GM12873 (cell line): ENCODE data around the gene RIMKLA.

Source experiments
- TF ChIP-seq, protein P1 (sequence below): IDR thresholded peaks from 2 replicates; pipeline ENCODE4 v1.5.1; 2012; ENCODE audit warnings: low read depth, mild to moderate bottlenecking, moderate library complexity, low read length, control low read depth; ENCODE audit not compliant: insufficient read depth; ENCODE audit errors: missing control alignments

Gene RIMKLA, protein sequence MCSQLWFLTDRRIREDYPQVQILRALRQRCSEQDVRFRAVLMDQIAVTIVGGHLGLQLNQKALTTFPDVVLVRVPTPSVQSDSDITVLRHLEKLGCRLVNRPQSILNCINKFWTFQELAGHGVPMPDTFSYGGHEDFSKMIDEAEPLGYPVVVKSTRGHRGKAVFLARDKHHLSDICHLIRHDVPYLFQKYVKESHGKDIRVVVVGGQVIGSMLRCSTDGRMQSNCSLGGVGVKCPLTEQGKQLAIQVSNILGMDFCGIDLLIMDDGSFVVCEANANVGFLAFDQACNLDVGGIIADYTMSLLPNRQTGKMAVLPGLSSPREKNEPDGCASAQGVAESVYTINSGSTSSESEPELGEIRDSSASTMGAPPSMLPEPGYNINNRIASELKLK

DNA sequence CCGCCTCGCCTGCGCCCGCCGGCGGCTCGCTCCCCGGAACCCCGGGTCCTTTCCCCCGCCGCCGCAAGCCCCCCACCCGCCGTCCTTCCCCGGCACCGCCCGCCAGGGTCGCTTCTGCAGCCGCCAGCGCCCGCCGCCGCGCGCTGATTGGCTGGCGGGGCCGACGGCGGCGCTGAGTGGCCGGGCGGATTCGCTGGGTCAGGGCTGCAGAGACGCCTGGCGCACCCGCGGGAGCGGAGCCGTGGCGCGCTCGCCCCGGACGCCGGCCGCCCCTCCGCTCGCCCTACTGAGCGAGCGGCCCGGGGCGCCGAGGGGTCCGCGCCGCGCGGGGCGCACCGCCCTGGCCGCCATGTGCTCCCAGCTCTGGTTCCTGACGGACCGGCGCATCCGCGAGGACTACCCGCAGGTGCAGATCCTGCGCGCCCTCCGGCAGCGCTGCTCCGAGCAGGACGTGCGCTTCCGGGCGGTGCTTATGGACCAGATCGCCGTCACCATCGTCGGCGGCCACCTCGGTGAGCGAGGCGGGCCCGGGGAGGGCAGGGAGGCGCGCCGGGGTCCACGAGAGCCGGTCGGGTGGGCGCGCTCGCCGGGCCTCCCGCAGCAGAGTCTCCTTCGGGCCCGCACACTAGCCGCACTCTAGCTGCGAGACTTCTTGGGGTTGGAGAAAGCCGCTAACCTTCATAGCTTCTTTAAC lies at the start of gene RIMKLA:
TSS of gene RIMKLA (plus strand) at position 207 of the 694 bp plus-strand sequence. CDS start at position 350, 143 bp downstream.
- TF ChIP-seq, protein P1, sequence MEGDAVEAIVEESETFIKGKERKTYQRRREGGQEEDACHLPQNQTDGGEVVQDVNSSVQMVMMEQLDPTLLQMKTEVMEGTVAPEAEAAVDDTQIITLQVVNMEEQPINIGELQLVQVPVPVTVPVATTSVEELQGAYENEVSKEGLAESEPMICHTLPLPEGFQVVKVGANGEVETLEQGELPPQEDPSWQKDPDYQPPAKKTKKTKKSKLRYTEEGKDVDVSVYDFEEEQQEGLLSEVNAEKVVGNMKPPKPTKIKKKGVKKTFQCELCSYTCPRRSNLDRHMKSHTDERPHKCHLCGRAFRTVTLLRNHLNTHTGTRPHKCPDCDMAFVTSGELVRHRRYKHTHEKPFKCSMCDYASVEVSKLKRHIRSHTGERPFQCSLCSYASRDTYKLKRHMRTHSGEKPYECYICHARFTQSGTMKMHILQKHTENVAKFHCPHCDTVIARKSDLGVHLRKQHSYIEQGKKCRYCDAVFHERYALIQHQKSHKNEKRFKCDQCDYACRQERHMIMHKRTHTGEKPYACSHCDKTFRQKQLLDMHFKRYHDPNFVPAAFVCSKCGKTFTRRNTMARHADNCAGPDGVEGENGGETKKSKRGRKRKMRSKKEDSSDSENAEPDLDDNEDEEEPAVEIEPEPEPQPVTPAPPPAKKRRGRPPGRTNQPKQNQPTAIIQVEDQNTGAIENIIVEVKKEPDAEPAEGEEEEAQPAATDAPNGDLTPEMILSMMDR = no peak

DNA sequence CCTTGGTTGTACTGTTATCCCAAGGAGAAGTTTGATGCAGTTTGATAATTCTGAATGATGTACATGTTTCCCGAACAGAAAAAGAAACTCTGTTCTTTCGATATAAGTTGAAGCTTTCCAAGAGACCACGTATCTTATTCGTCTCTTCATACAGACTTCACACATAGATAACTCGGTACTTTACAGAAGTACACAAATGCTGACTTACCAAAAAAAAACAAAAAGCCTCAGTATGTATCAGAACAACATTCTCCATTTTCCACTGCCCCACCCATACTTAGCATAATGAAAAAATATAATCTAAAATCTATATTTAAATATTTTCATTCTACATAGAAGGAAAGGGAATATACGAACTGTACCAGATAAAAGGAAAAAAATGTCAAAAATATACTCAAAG lies 47.7 kb upstream of the RIMKLA start:
- TF ChIP-seq, protein P1 = no peak

DNA sequence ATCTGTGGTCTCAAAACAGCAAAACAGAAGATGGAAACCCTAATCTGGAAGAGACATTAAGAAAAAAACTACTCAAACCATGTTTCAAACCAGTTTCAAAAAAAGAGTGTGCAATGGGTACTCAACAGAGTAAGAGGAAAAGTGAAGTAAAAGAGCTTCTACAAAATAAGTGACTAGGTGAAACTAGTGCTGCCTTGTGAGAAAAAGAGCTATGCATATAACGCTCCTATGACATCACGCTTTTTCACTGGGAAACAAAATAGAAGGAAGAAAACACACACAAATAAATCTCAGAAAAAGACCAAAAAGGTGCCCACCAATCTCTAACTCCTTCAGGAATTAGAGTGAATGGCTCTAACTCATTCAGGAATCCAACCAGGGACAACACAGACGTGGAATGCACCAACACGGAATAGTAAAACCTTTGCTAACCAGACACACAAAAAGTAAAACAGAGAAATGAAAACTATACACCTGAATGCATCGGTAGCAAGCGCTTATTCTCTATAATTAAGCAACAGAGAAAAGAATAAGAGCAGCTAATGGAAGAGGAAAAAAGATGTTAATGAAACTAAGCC lies 46.8 kb upstream of the RIMKLA start:
- TF ChIP-seq, protein P1 = no peak

DNA sequence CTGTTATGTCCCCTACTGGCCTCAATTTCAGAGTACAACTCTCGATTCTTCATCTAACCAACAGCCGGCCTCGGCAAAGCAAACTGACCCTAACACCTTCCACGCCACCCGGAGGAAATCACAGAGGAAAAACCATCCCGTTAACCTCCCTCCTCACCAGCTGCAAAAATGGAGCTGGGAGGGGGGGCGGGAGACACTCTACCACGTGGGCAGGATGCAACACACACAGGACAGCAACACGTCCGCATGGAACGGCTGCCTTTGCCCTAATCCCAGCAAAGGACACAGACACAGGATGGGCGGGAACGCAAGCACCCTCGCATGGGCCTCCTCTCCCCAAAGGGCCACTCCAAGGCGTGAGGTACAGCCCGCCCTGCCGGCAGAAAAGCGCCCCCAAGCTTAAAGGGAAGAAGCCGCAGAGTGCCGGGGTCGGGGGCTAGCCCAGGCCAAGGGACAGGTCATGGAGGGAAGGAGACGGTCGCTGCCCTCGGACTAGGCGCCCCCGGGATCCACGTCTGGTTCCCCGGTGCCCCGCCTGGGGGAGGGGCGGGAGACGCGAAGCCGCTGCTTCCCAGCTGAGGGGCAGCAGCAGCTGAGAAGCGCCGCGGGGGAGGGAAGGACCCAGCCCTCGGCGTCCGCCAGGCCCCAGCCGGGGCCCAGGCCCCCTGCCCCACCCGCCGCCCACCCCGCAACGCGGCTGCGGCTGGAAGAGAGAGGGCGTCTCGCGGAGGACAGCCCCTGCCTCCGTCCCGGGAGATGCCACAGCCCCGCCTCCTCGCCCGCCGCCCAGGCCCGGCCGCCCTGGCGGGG lies 46.1 kb upstream of the RIMKLA start:
- TF ChIP-seq, protein P1 = no peak

DNA sequence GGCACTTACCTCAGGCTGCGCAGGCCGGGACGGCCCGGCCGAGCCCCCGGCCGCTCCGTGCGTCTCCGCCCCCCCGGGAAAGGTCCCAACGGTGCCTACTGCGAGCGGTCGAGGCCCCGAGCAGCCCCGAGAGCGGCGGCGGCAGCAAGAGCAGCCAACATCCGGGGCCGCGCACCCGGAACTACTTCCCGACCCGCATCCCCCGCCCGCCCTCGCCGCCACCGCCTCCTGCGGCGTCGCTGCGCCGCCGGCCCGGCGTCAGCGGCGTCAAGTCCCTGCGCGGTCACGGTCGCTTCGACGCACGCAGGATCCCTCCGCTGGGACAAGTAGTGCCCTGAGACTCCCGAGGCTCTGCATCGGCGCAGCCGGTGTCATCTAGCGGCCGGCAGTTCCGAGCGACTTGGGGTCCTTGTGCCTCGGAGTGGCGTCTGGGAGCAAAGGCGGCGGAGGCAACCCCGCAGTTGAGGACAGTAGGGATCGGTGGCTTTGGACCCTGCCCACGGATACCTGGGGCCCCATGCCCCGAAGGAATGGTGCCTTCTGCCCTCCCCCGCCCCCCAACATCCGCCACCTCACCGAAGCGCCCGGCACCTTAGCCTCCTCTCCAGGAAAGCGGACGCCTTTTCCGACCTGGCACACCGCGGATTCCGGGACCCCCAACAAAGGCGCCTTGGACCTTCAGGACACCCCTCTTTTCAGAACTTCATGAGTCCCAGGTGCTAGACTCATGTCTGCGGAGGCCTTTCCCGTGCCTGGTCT lies 45.4 kb upstream of the RIMKLA start, which contains the start of gene FOXJ3:
TSS of gene FOXJ3 (minus strand) at position 186 of the 759 bp plus-strand sequence. CDS start 24,142 bp downstream, outside the sequence.
- TF ChIP-seq, protein P1 = no peak

DNA sequence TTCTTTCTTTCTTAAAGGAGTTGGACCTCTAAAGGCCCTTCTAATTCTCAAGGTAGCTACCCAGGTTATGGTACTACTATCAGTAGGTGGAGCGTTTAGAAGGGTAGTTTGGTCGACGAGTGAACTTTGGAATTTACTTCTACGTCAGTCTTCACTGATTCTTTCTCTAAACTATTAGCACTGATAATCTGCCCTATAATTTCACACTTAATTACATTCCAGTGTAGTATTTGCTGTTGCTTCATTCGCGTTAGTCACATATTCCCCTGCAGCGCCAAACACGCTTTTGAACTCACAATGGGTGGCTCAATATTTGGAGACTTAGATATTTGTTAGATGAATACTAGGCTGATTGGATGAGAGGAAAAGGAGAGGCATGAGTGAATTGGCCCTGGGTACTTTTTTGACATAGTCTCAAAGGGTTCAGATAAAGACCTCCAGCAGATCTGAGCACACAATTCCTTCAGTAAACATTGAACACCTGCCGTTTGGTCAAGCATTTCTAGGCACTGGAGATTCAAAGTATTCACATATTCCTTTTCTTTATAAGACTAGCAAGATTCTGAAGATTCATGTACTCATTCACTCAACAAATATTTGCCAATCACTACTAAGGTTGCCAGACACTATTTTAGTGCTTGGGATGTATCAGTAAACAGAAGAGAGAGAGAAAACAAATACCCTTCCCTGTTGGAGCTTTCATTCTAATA lies 44.6 kb upstream of the RIMKLA start:
- TF ChIP-seq, protein P1 = no peak
